ENCODE measurements around the gene MGST3.

DNA sequence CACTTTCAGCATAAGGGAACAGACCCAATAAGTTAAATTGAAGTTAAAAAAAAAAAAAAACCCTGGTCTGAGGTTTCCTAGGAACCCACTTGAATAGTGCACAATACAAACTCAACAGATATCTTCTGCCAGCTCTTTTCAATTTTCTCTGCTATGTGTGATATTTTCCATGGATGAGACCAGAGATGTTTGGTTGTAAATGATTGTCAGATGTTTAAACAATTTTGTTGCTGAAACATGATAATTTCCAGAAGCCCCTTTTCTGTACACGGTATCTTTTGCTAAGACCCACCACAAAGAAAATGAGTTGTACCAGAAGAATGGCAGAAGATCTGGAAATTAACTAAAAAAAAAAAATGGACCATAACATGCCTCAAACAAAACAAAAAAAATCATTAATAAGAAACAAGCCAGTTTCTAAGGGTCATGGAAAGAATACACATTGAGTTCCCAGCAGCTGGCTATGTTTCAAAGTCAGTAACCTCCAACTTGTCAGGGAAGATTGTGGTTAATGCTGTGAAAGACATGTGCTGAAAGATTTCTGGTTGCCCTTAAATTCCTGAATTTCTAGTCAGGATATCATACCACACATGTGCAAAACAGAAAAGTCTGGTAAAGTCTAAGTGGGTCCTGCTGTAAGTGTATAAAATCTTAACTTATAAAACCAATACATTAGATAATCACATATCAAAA, 35.6 kb upstream of the MGST3 start:
- TF ChIP-seq, protein P1, sequence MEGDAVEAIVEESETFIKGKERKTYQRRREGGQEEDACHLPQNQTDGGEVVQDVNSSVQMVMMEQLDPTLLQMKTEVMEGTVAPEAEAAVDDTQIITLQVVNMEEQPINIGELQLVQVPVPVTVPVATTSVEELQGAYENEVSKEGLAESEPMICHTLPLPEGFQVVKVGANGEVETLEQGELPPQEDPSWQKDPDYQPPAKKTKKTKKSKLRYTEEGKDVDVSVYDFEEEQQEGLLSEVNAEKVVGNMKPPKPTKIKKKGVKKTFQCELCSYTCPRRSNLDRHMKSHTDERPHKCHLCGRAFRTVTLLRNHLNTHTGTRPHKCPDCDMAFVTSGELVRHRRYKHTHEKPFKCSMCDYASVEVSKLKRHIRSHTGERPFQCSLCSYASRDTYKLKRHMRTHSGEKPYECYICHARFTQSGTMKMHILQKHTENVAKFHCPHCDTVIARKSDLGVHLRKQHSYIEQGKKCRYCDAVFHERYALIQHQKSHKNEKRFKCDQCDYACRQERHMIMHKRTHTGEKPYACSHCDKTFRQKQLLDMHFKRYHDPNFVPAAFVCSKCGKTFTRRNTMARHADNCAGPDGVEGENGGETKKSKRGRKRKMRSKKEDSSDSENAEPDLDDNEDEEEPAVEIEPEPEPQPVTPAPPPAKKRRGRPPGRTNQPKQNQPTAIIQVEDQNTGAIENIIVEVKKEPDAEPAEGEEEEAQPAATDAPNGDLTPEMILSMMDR (IDR thresholded peaks at IDR 0.05) = no peak
- TF ChIP-seq POLR2AphosphoS5 (IDR thresholded peaks at IDR 0.05) (no peak), POLR2A (IDR thresholded peaks at IDR 0.05) (no peak), EP300 (IDR thresholded peaks at IDR 0.05) (no peak)

All from suprapubic skin (tissue), 4 donors.